HL-60 (cell line): ENCODE results near the gene GNAI2.

Experiments used
- DNase-seq, 2 experiments: peaks; one replicate each; pipeline ENCODE4 v3.0.0-alpha.2; 2010 to 2020; ENCODE audit warnings: low read depth in 1 of 2, low spot score in 1 of 2
- H3K27ac ChIP-seq: fragments of 250-450 bp; sonication (Bioruptor Pico); replicated peaks from 2 replicates; pipeline ENCODE4 v1.5.1; 2020; ENCODE audit warnings: mild to moderate bottlenecking, moderate library complexity
- H3K27me3 ChIP-seq: fragments of 250-450 bp; sonication (Bioruptor Pico); 2 replicates; pipeline ENCODE4 v1.5.1; 2021; ENCODE audit warnings: mild to moderate bottlenecking, moderate library complexity; ENCODE audit not compliant: insufficient read depth, poor library complexity, severe bottlenecking
- H3K4me3 ChIP-seq: replicated peaks from 2 replicates; pipeline ENCODE4 v1.5.1; 2011; ENCODE audit warnings: mild to moderate bottlenecking, control low read depth, low read length; ENCODE audit not compliant: insufficient read depth
- CTCF ChIP-seq: IDR thresholded peaks from one replicate; pipeline ENCODE4 v1.5.1; 2011; ENCODE audit warnings: low read length, control low read depth, inconsistent platforms; ENCODE audit not compliant: insufficient read depth
- GABPA ChIP-seq: IDR thresholded peaks from 2 replicates; pipeline ENCODE4 v1.6.1; 2012; ENCODE audit warnings: low read depth
- POLR2AphosphoS5 ChIP-seq: IDR thresholded peaks from 2 replicates; pipeline ENCODE4 v1.6.1; 2012; ENCODE audit warnings: low read depth
- REST ChIP-seq: IDR thresholded peaks from 2 replicates; pipeline ENCODE4 v1.6.1; 2012; ENCODE audit warnings: low read depth; ENCODE audit not compliant: insufficient replicate concordance
- SPI1 ChIP-seq: IDR thresholded peaks from 2 replicates; pipeline ENCODE4 v1.6.1; 2012; ENCODE audit warnings: low read depth, mild to moderate bottlenecking, borderline replicate concordance

GNAI2 gene

GRCh38 chr3:50274371-50275104, 38.5 kb downstream of the GNAI2 start:
- H3K27ac ChIP-seq: no peak overlapping the region
- no peak overlapping the region for H3K4me3 ChIP-seq
- TF ChIP-seq CTCF (peak; percentile 83), POLR2AphosphoS5 (no peak)
- peaks cover 34% of the 10 kb centered on the region for H3K27me3 ChIP-seq
- peak in 1 of 2 experiments; percentile 79 for DNase-seq

DNA sequence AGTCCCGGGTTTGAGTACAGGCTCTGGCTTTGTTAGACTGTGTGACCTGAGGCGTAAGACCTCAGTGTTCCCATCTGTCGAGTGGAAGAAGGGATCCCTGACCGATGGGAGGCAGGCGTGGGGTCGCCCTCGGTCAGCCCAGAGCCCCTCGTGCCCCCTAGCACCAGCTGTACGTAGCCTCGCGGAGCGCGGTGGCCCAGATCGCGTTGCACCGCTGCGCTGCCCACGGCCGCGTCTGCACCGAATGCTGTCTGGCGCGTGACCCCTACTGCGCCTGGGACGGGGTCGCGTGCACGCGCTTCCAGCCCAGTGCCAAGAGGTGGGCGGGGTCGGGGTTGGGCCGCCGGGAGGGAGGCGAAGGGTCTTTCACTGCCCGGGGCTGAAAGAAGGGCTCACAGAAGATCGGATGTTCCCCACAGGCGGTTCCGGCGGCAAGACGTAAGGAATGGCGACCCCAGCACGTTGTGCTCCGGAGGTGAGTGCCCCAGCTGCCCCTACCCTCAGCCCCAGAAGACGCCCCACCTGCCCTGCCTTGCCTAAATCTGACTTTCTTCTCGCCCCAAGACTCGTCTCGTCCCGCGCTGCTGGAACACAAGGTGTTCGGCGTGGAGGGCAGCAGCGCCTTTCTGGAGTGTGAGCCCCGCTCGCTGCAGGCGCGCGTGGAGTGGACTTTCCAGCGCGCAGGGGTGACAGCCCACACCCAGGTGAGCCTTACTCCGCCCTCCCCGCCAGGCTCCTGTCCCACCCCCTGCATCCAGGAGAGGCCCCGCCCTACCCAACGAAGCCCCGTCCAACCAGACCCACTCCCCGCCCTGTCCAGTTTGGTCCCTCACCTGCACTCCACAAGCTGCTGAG, 39.4 kb downstream of the GNAI2 start:
- Histone ChIP-seq H3K27me3 (peaks cover 34% of the 10 kb centered on the region), H3K27ac (no peak overlapping the region), H3K4me3 (no peak overlapping the region)
- no peak for DNase-seq
- TF ChIP-seq CTCF: no peak
- TF ChIP-seq GABPA: no peak
- TF ChIP-seq POLR2AphosphoS5: no peak
- TF ChIP-seq REST: no peak
- no peak for TF ChIP-seq SPI1

DNA sequence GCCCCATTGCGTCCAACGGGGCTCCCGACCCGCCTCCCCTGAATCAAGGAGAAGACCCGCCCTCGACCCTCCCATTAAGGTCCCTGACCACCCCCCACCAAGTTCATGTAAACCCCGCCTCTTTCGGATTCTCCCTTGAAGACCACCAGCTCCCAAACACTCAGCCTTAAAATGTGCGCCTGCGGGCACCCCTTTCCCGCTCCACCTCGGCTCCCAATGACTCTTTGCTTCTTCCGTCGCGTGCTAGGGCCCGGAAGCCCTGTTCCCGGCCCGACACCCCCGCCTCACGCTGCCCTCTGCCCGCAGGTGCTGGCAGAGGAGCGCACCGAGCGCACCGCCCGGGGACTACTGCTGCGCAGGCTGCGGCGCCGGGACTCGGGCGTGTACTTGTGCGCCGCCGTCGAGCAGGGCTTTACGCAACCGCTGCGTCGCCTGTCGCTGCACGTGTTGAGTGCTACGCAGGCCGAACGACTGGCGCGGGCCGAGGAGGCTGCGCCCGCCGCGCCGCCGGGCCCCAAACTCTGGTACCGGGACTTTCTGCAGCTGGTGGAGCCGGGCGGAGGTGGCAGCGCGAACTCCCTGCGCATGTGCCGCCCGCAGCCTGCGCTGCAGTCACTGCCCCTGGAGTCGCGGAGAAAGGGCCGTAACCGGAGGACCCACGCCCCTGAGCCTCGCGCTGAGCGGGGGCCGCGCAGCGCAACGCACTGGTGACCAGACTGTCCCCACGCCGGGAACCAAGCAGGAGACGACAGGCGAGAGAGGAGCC, 40.2 kb downstream of the GNAI2 start:
- DNase-seq: peak in 1 of 2 experiments; percentile 33
- no peak for TF ChIP-seq CTCF
- H3K27me3 ChIP-seq: peaks cover 34% of the 10 kb centered on the region

GRCh38 chr3:50276762-50277101, 40.7 kb downstream of the GNAI2 start:
- peaks cover 34% of the 10 kb centered on the region for H3K27me3 ChIP-seq
- TF ChIP-seq POLR2AphosphoS5 (no peak), CTCF (no peak), GABPA (no peak), SPI1 (no peak), REST (no peak)

More for the DNA sequence above, 40.2 kb downstream of the GNAI2 start:
- Histone ChIP-seq H3K4me3 (no peak overlapping the region), H3K27ac (no peak overlapping the region)

More at GRCh38 chr3:50276762-50277101, 40.7 kb downstream of the GNAI2 start:
- no peak for DNase-seq
- no peak overlapping the region for H3K4me3 ChIP-seq
- no peak overlapping the region for H3K27ac ChIP-seq
